Naive thymus-derived CD4-positive, alpha-beta T cell (primary cell): ENCODE measurements around the gene PLEKHM1. TPM values are rescaled to one million over a fixed set of nuclear protein-coding genes. Genes with fewer than 3 reads are reported as not detected.

Experiments
- ATAC-seq: fragments of 150-1000 bp; cut with Tn5 transposase; 2 replicates; pipeline ENCODE4 v1.10.0; 2021; ENCODE audit warnings: mild to moderate bottlenecking, moderate library complexity
- CTCF ChIA-PET: fragments of 350-600 bp; sonication (Branson Sonifier 250); formaldehyde crosslinking; loops from one replicate; lab custom pipeline; 2021; ENCODE audit warnings: antibody characterized with exemption; lab: Charles Lee
- POLR2A ChIA-PET: fragments of 350-600 bp; sonication (Branson Sonifier 250); formaldehyde crosslinking; loops from one replicate; lab custom pipeline; 2021; ENCODE audit warnings: antibody characterized with exemption, inconsistent platforms; lab: Charles Lee
- DNase-seq, 9 donors: peaks; one replicate each; pipeline versions ENCODE4 v3.0.0 to v3.0.0-alpha.2; 2020 to 2022; ENCODE audit warnings: mixed read lengths in 1 of 9
- H3K27ac ChIP-seq: one replicate; pipeline ENCODE4 v1.7.0; 2013; ENCODE audit warnings: mild to moderate bottlenecking, low read depth, low read length, moderate library complexity
- H3K27me3 ChIP-seq, 2 donors: one replicate each; pipeline ENCODE4 v1.7.0; 2013; ENCODE audit warnings: low read length in 2 of 2, mild to moderate bottlenecking in 2 of 2, moderate library complexity in 2 of 2; ENCODE audit not compliant: control insufficient read depth in 2 of 2, insufficient read depth in 2 of 2
- H3K36me3 ChIP-seq, 3 experiments: 1 replicate in 2 of 3; 2 replicates in 1 of 3; pipeline ENCODE4 v1.7.0; 2013; ENCODE audit warnings: low read length in 3 of 3, mild to moderate bottlenecking in 3 of 3, moderate library complexity in 1 of 3; ENCODE audit not compliant: insufficient read depth in 3 of 3, control insufficient read depth in 2 of 3
- H3K4me1 ChIP-seq, 2 donors: one replicate each; pipeline ENCODE4 v1.7.0; 2013; ENCODE audit warnings: low read length in 2 of 2, mild to moderate bottlenecking in 2 of 2, moderate library complexity in 1 of 2; ENCODE audit not compliant: control insufficient read depth in 2 of 2, insufficient read depth in 2 of 2
- H3K4me3 ChIP-seq: 2 replicates; pipeline ENCODE4 v1.7.0; 2013; ENCODE audit warnings: mild to moderate bottlenecking, low read length
- H3K9me3 ChIP-seq, 3 experiments: 1 replicate in 2 of 3; 2 replicates in 1 of 3; pipeline ENCODE4 v1.7.0; 2013; ENCODE audit warnings: low read length in 3 of 3; ENCODE audit not compliant: control insufficient read depth in 2 of 3
- H3K27ac Mint-ChIP-seq, 9 donors: one replicate each; pipeline ENCODE4 v1.8.0; 2020 to 2022; ENCODE audit warnings: mixed read lengths in 9 of 9, mild to moderate bottlenecking in 8 of 9, moderate library complexity in 5 of 9, inconsistent platforms in 2 of 9
- H3K27me3 Mint-ChIP-seq, 5 donors: one replicate each; pipeline ENCODE4 v1.8.0; 2021 to 2022; ENCODE audit warnings: mixed read lengths in 5 of 5, mild to moderate bottlenecking in 1 of 5
- H3K36me3 Mint-ChIP-seq, 5 donors: one replicate each; pipeline ENCODE4 v1.8.0; 2020 to 2022; ENCODE audit warnings: mixed read lengths in 5 of 5, mild to moderate bottlenecking in 3 of 5, inconsistent platforms in 1 of 5
- H3K4me1 Mint-ChIP-seq, 7 donors: one replicate each; pipeline ENCODE4 v1.8.0; 2020 to 2022; ENCODE audit warnings: mixed read lengths in 7 of 7, mild to moderate bottlenecking in 3 of 7, inconsistent platforms in 1 of 7
- H3K4me3 Mint-ChIP-seq, 10 donors: one replicate each; pipeline ENCODE4 v1.8.0; 2020 to 2022; ENCODE audit warnings: mild to moderate bottlenecking in 10 of 10, mixed read lengths in 10 of 10, moderate library complexity in 6 of 10, inconsistent platforms in 2 of 10
- H3K9me3 Mint-ChIP-seq, 11 donors: one replicate each; pipeline ENCODE4 v1.8.0; 2020 to 2022; ENCODE audit warnings: mixed read lengths in 11 of 11, mild to moderate bottlenecking in 4 of 11, inconsistent platforms in 1 of 11, moderate library complexity in 1 of 11
- intact Hi-C, 2 donors: fragments of 100-400 bp; cut with micrococcal nuclease; formaldehyde crosslinking; loops; one replicate each; pipeline ENCODE4 v1.15.1; 2023
- polyA plus RNA-seq, 2 donors: library from polyadenylated mRNA; unstranded; fragments of 300-500 nt; fragmentation: Illumina TruSeq; gene quantifications; one replicate each; pipeline ENCODE4 v1.2.3, GENCODE V29; 2021
- total RNA-seq, 6 experiments: library from RNA in 5 of 6; stranded (reverse) in 5 of 6; gene quantifications; 1 replicate in 5 of 6; 2 replicates in 1 of 6; pipeline ENCODE4 v1.2.3 and lab custom pipeline; 2021 to 2026

The PLEKHM1 gene
- total and polyA plus RNA-seq, 7 experiments from 2014 or later: 11.5 to 111 (median 76.3) TPM

DNA sequence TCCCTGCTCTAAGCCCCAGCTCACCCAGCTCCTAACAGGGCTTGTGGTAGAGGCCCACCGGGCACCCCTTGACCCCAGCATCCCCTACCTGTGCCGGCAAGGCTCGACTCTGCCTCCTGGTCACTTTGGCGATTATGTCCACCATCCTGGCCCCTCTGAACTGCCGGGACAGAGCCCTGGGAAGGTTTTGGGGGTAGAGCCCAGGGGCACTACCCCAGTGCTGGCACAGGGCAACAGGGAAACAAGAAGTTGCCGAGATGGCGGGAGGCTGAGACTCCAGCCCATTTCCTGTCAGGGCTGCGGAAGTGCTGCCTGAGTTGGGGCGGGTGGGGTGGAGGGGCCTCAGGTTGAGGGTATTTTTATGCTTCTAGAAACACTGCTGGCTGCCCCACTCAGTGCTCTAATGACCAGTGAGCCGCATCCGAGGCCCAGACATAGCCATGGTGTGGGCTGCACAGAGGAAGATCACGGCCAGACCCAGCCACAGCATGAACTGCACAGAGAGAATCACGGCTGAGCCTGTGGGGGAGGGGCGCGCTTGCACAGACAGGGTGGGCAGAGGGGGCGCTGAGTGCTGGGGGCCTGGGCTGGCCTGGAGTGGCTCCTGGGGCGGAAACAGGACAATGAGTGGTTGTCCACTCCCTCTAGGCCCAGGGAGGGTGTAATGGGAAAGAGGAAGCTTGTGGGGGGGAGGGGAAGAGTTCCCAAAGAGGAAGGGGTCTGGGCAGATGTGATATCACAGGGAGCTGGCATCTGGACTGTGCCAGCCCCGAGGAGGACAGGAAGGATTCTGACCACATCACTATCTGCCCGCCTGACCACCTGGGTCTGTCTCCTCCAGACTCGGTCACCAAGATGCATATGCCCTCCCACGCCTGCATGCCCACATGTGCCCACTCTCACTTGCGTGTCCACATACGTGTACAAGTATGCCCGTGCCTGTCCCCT is 80.1 kb downstream of the PLEKHM1 start:
- peaks cover 40 to 63% (median 60%) of the 10 kb centered on the region in 7 donors for H3K4me1 Mint-ChIP-seq
- DNase-seq: peak in 8 of 9 donors; percentile 55 to 66 (median 60)
- intact Hi-C loops: loop anchor here (2.0 kb wide), 2 partner anchors 18 to 512 kb away; partner anchors contain the start of gene EFTUD2 (in 1 of the 2)
- H3K9me3 ChIP-seq: no peaks in the 10 kb centered on the region
- peaks cover 3 to 11% (median 7%) of the 10 kb centered on the region in 5 donors for H3K36me3 Mint-ChIP-seq
- H3K9me3 Mint-ChIP-seq: peaks cover 0 to 2% (median 0%) of the 10 kb centered on the region in 11 donors
- peak overlapping the region; percentile 97 to 100 (median 99) for H3K4me3 Mint-ChIP-seq
- peaks cover 29 to 45% of the 10 kb centered on the region in 2 donors for H3K4me1 ChIP-seq
- H3K27me3 ChIP-seq: no peaks in the 10 kb centered on the region
- ChIA-PET CTCF (interaction anchor here (0.8 to 1.2 kb wide), 2 partner anchors 17 to 25 kb away, joined by 3 to 5 read pairs; no protein-coding TSS in a partner anchor), POLR2A (interaction anchor here (0.5 to 1.7 kb wide), 6 partner anchors 23 to 657 kb away, joined by 3 to 6 read pairs (median 3); partner anchors contain the start of genes HEXIM2 and MAP3K14)
- H3K4me3 ChIP-seq: peak overlapping the region; percentile 96
- H3K27me3 Mint-ChIP-seq: no peaks in the 10 kb centered on the region
- H3K27ac ChIP-seq: peak overlapping the region; percentile 94
- peak; percentile 79 for ATAC-seq
- peak overlapping the region; percentile 96 to 99 (median 99) for H3K27ac Mint-ChIP-seq
- H3K36me3 ChIP-seq: peaks cover 0 to 17% (median 0%) of the 10 kb centered on the region in 3 experiments

DNA sequence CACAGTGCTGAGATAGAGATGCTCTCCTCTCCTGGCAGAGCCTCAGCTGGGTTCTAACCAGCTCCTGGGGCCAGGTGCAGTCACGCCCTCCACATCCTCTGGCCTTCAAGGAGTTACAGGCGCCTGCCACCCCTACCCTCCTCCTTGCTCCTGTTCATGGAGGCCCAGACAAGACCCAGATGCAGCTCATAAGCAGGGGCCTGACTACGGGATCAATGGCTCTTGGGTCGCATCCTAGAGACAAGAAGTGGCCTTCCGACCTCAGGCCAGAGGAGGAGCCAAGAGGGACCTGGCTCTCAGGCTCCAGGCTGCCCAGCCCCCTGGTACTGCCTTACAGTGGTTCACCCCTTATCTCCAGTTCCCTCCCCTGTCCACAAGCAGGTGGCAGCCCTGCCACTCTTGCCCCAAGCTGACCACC is 80.9 kb downstream of the PLEKHM1 start:
- Histone ChIP-seq H3K27me3 (no peaks in the 10 kb centered on the region), H3K27ac (peak overlapping the region; percentile 94), H3K9me3 (no peaks in the 10 kb centered on the region), H3K36me3 (peaks cover 0 to 24% (median 4%) of the 10 kb centered on the region in 3 experiments), H3K4me3 (peak overlapping the region; percentile 96), H3K4me1 (peaks cover 29 to 45% of the 10 kb centered on the region in 2 donors)
- Mint-ChIP-seq H3K27me3 (no peaks in the 10 kb centered on the region), H3K4me3 (peak overlapping the region; percentile 97 to 100 (median 99)), H3K4me1 (peaks cover 35 to 59% (median 56%) of the 10 kb centered on the region in 7 donors), H3K9me3 (peaks cover 0 to 2% (median 0%) of the 10 kb centered on the region in 11 donors), H3K27ac (peak overlapping the region; percentile 96 to 99 (median 99)), H3K36me3 (peaks cover under 1 to 11% (median 6%) of the 10 kb centered on the region in 5 donors)
- ATAC-seq (peak; percentile 11), DNase-seq (no peak)
- CTCF ChIA-PET: interaction anchor here (0.7 to 1.2 kb wide), 6 partner anchors 15 to 132 kb away, joined by 3 to 5 read pairs (median 4); no protein-coding TSS in a partner anchor
- POLR2A ChIA-PET: interaction anchor here (0.6 to 1.7 kb wide), 5 partner anchors 22 to 658 kb away, joined by 3 to 6 read pairs (median 4); partner anchors contain the start of gene MAP3K14
- intact Hi-C loops: loop anchor here (2.0 kb wide), 2 partner anchors 19 to 511 kb away; partner anchors contain the start of gene EFTUD2 (in 1 of the 2)

DNA sequence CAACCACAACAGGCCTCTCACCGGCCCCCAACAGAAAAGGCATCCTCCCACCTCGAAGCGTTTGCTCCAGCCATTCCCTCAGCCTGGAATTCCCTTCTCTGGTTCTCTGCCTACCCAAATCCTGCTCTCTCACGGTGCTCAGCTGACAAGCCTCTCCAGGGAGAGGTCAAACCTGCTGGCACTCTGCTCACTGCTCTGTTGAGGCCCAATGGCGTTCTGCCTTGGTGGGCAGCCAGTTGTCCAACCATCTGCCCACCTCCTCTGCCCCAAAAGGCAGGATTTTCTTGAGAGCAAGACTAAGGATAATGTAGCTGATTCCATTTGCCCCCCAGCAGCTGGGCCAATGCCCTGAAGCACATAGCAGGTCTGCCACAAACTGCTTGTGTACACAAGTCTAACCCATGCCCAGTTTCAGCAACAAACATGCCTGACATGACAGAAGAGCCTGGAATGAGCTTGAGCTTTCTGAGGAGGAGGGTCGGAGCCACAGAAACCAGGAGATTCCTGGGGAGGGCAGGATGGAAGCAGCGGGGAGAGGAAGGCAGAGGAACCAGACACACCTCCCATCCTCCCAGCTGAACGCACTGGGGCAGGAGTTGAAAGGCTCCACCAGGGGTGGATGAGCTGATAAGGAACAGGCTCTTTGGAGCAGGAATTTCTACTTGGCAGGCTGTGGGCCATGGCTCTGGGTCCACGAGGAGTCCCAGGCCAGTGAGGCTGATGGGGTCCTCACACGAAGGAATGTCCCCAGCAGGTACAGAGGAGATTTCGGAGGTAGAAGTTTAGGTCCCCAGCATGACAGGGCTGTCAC is 81.7 kb downstream of the PLEKHM1 start:
- no peaks in the 10 kb centered on the region for H3K9me3 ChIP-seq
- ChIA-PET CTCF (interaction anchor here (0.7 to 1.9 kb wide), 7 partner anchors 16 to 273 kb away, joined by 3 to 5 read pairs (median 4); partner anchors contain the start of gene ACBD4), POLR2A (interaction anchor here (0.6 to 1.7 kb wide), 5 partner anchors 21 to 182 kb away, joined by 3 to 6 read pairs (median 4); partner anchors contain the start of gene MAP3K14)
- DNase-seq: no peak
- ATAC-seq: no peak
- Mint-ChIP-seq H3K4me1 (peaks cover 35 to 61% (median 56%) of the 10 kb centered on the region in 7 donors), H3K27ac (peak overlapping the region; percentile 96 to 99 (median 99)), H3K36me3 (peaks cover 3 to 14% (median 9%) of the 10 kb centered on the region in 5 donors), H3K4me3 (peak overlapping the region; percentile 97 to 100 (median 99)), H3K27me3 (no peaks in the 10 kb centered on the region), H3K9me3 (peaks cover 0 to 2% (median 0%) of the 10 kb centered on the region in 11 donors)
- peaks cover 7 to 33% (median 10%) of the 10 kb centered on the region in 3 experiments for H3K36me3 ChIP-seq
- no peaks in the 10 kb centered on the region for H3K27me3 ChIP-seq
- peak overlapping the region; percentile 94 for H3K27ac ChIP-seq
- peak overlapping the region; percentile 96 for H3K4me3 ChIP-seq
- intact Hi-C loops: no loop called here
- peaks cover 29 to 45% of the 10 kb centered on the region in 2 donors for H3K4me1 ChIP-seq

DNA sequence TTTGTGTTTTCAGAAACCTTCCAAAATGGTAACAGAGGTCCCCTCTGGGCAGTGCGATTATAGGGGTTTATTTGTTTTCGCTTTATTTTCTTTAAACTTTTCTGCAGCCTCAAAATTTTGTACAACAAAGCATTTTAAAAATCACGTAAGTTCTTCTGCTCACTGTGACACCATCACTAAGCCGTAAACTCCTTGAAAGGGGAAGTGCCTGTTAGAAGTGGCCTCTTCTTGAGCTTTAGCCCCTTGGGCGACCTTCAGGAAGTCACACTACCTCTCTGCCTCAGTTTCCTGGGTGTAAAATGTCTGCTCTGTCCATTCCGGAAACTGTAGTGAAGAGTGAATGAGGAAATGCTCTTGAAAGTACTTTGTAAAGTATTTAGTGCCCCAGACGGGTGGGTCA is 84.4 kb downstream of the PLEKHM1 start:
- DNase-seq (no peak), ATAC-seq (no peak)
- H3K9me3 ChIP-seq: no peaks in the 10 kb centered on the region
- no peak overlapping the region for H3K4me3 ChIP-seq
- POLR2A ChIA-PET: interaction anchor here (1.2 kb wide), 1 partner anchor 10 kb away, joined by 5 read pairs; no protein-coding TSS in a partner anchor
- H3K27ac ChIP-seq: peak overlapping the region; percentile 49
- CTCF ChIA-PET: no interaction called here
- Mint-ChIP-seq H3K4me1 (peaks cover 28 to 46% (median 44%) of the 10 kb centered on the region in 7 donors), H3K27me3 (no peaks in the 10 kb centered on the region), H3K27ac (peak overlapping the region in 3 of 9 donors; percentile 47 to 99 (median 75)), H3K9me3 (no peaks in the 10 kb centered on the region), H3K4me3 (no peak overlapping the region), H3K36me3 (peaks cover 4 to 21% (median 15%) of the 10 kb centered on the region in 5 donors)
- H3K36me3 ChIP-seq: peaks cover 21 to 60% (median 30%) of the 10 kb centered on the region in 3 experiments
- H3K4me1 ChIP-seq: peaks cover 27 to 33% of the 10 kb centered on the region in 2 donors
- no peaks in the 10 kb centered on the region for H3K27me3 ChIP-seq
- intact Hi-C loops: no loop called here

DNA sequence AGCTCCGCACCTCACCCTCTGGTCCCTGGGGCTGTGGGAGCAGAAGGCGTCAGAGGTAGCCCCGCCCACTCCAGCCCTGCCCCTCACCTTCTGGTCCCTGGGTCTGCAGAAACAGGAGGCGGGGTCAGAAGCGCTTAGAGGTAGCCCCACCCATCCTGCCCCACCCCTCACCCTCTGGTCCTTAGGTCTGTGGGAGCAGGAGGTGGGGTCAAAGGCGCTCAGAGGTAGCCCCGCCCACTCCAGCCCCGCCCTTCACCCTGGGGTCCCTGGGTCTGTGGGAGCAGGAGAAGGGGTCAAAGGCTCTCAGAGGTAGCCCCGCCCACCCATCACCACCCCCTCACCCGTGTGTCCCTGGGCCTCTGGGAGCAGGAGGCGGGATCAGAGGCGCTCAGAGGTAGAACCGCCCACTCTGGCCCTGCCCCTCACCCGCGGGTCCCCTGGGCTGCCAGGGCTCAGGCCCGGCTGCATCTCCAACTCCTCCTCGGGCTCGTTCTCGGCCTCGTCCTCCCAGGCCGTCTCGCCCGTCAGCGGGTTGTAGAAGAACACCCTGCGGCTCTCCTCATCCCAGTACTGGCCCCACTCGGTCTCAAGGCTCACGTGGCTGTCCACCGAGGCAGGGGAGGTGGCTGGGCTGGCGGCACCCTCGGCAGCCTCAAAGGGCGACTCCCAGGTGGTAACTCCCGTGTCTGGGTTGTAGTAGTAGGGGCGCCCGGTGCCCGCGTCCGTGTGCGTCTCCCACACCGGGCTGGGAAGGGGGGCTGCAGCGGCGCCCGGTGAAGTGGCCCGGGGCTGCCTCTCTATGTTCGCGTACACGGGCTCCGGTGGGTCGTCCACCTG is 85.1 kb downstream of the PLEKHM1 start:
- H3K4me3 ChIP-seq: no peak overlapping the region
- Mint-ChIP-seq H3K36me3 (peaks cover 4 to 25% (median 16%) of the 10 kb centered on the region in 5 donors), H3K27me3 (no peaks in the 10 kb centered on the region), H3K4me1 (peaks cover 25 to 42% (median 38%) of the 10 kb centered on the region in 7 donors), H3K9me3 (no peaks in the 10 kb centered on the region), H3K27ac (peak overlapping the region in 2 of 9 donors; percentile 47 to 75), H3K4me3 (no peak overlapping the region)
- peaks cover 22 to 66% (median 33%) of the 10 kb centered on the region in 3 experiments for H3K36me3 ChIP-seq
- no peak for DNase-seq
- CTCF ChIA-PET: interaction anchor here (0.6 kb wide), 1 partner anchor 257 kb away, joined by 3 read pairs; the partner anchor contains the start of gene HEXIM1
- H3K27ac ChIP-seq: peak overlapping the region; percentile 17
- H3K9me3 ChIP-seq: no peaks in the 10 kb centered on the region
- no peaks in the 10 kb centered on the region for H3K27me3 ChIP-seq
- H3K4me1 ChIP-seq: peaks cover 21 to 27% of the 10 kb centered on the region in 2 donors
- intact Hi-C loops: no loop called here
- ATAC-seq: no peak
- POLR2A ChIA-PET: no interaction called here
